ENCODE measurements around the gene STX10.

GRCh38 chr19:13189600-13189999 is 39.4 kb upstream of the STX10 start:
- TF ChIP-seq CTCF (IDR thresholded peaks at IDR 0.05; ENCODE audit: low read depth, low read length, poor library complexity, severe bottlenecking) (no peak), EZH2phosphoT487 (IDR thresholded peaks at IDR 0.05; ENCODE audit: borderline replicate concordance, low read length) (no peak)

Data from DOHH2 (cell line).